Endothelial cell of umbilical vein (primary cell): ENCODE results near the gene AP4S1. TPM values are rescaled to one million over a fixed set of nuclear protein-coding genes. Genes with fewer than 3 reads are reported as not detected.

Experiments
- BruUV-seq: library from RNA; stranded (reverse); fragments of 400-500 nt; replicated peaks from 2 replicates; lab custom pipeline; 2021; lab: Mats Ljungman, UMichigan
- CTCF ChIA-PET: fragments of 300-600, 350-600 bp; sonication (Branson Sonifier 250); formaldehyde crosslinking; loops from one replicate; lab custom pipeline; 2021; ENCODE audit warnings: antibody characterized with exemption, inconsistent platforms; lab: Charles Lee
- POLR2A ChIA-PET: fragments of 300-600, 350-600 bp; sonication (Branson Sonifier 250); formaldehyde crosslinking; loops from one replicate; lab custom pipeline; 2021; ENCODE audit warnings: antibody characterized with exemption, inconsistent platforms; lab: Charles Lee
- DNase-seq: peaks from one replicate; pipeline ENCODE4 v3.0.0-alpha.2; 2011; ENCODE audit warnings: low read depth, low spot score
- FAIRE-seq: peaks from 2 replicates; lab custom pipeline; 2011; peaks lifted over from hg19 to GRCh38; lab: Jason Lieb, UNC
- H2AFZ ChIP-seq: 2 replicates; pipeline ENCODE4 v1.6.0; 2012; ENCODE audit warnings: low read depth, low read length, control low read depth, inconsistent platforms
- H3K27ac ChIP-seq: 2 replicates; pipeline ENCODE4 v1.5.1; 2011; ENCODE audit warnings: low read depth, mild to moderate bottlenecking, control low read depth, low read length, moderate library complexity; ENCODE audit not compliant: insufficient read depth
- H3K27me3 ChIP-seq, 2 experiments: 2 replicates each; pipeline versions ENCODE4 v1.6.0 to v1.6.1; 2011; ENCODE audit warnings: low read length in 2 of 2, mixed read lengths in 1 of 2; ENCODE audit not compliant: control insufficient read depth in 2 of 2, insufficient read depth in 2 of 2
- H3K36me3 ChIP-seq, 2 experiments: 2 replicates in 1 of 2; 3 replicates in 1 of 2; pipeline ENCODE4 v1.5.1; 2011; ENCODE audit warnings: low read length in 2 of 2, mild to moderate bottlenecking in 1 of 2, moderate library complexity in 1 of 2; ENCODE audit not compliant: control insufficient read depth in 2 of 2, insufficient read depth in 2 of 2; ENCODE audit errors: extremely low read depth in 1 of 2
- H3K4me1 ChIP-seq: 3 replicates; pipeline ENCODE4 v1.5.1; 2011; ENCODE audit warnings: mild to moderate bottlenecking, low read length; ENCODE audit not compliant: control insufficient read depth, insufficient read depth; ENCODE audit errors: extremely low read depth
- H3K4me2 ChIP-seq: 2 replicates; pipeline ENCODE4 v1.6.1; 2011; ENCODE audit warnings: low read length, control low read depth, mixed read lengths; ENCODE audit not compliant: insufficient read depth
- H3K4me3 ChIP-seq, 3 experiments: fragments of 200-600 bp in 1 of 3; sonication (generic), shearing (Covaris generic) in 1 of 3; replicated peaks in 1 of 3; 2 replicates each; pipeline ENCODE4 v1.5.1; 2011 to 2016; ENCODE audit warnings: control low read depth in 3 of 3, low read length in 3 of 3, mild to moderate bottlenecking in 2 of 3, inconsistent platforms in 1 of 3, low read depth in 1 of 3, moderate library complexity in 1 of 3; ENCODE audit not compliant: insufficient read depth in 1 of 3
- H3K79me2 ChIP-seq: 2 replicates; pipeline ENCODE4 v1.6.0; 2012; ENCODE audit warnings: low read length, inconsistent platforms; ENCODE audit not compliant: control insufficient read depth, insufficient read depth
- H3K9ac ChIP-seq: replicated peaks from 2 replicates; pipeline ENCODE3; 2011; ENCODE audit warnings: low read length, control low read depth; ENCODE audit not compliant: insufficient read depth; ENCODE audit errors: extremely low read depth
- H3K9me1 ChIP-seq: replicated peaks from 3 replicates; pipeline ENCODE4 v1.6.0; 2011; ENCODE audit warnings: mild to moderate bottlenecking, low read length; ENCODE audit not compliant: control insufficient read depth, insufficient read depth; ENCODE audit errors: extremely low read depth
- H3K9me3 ChIP-seq: replicated peaks from 2 replicates; pipeline ENCODE4 v1.5.1; 2012; ENCODE audit warnings: low read length, inconsistent platforms; ENCODE audit not compliant: control insufficient read depth, insufficient read depth
- H4K20me1 ChIP-seq: replicated peaks from 2 replicates; pipeline ENCODE3; 2011; ENCODE audit warnings: mild to moderate bottlenecking, low read length; ENCODE audit not compliant: control insufficient read depth, insufficient read depth; ENCODE audit errors: extremely low read depth
- EZH2 ChIP-seq: IDR thresholded peaks from 2 replicates; pipeline ENCODE4 v1.6.1; 2012; ENCODE audit warnings: borderline replicate concordance, low read depth, mild to moderate bottlenecking, moderate library complexity, low read length, inconsistent platforms; ENCODE audit not compliant: severe bottlenecking
- FOS ChIP-seq: IDR thresholded peaks from 2 replicates; pipeline ENCODE4 v1.6.1; 2011; ENCODE audit warnings: mild to moderate bottlenecking, low read length, moderate library complexity, borderline replicate concordance; ENCODE audit not compliant: insufficient read depth
- GATA2 ChIP-seq: IDR thresholded peaks from 2 replicates; pipeline ENCODE4 v1.7.0; 2011; ENCODE audit warnings: low read depth, mild to moderate bottlenecking, moderate library complexity, mixed read lengths, low read length; ENCODE audit not compliant: insufficient read length, insufficient read depth
- JUN ChIP-seq: IDR thresholded peaks from 2 replicates; pipeline ENCODE4 v1.6.1; 2011; ENCODE audit warnings: borderline replicate concordance, low read depth; ENCODE audit not compliant: insufficient read length, insufficient read depth
- MAX ChIP-seq: IDR thresholded peaks from 2 replicates; pipeline ENCODE4 v1.6.1; 2011; ENCODE audit not compliant: insufficient read depth, insufficient read length
- MYC ChIP-seq: IDR thresholded peaks from one replicate; pipeline ENCODE4 v1.6.1; 2011; ENCODE audit warnings: mild to moderate bottlenecking, low read depth, low read length
- POLR2A ChIP-seq: IDR thresholded peaks from 2 replicates; pipeline ENCODE4 v1.6.1; 2012; ENCODE audit warnings: low read depth, mild to moderate bottlenecking, control low read depth, low read length
- POLR2AphosphoS5 ChIP-seq: IDR thresholded peaks from 2 replicates; pipeline ENCODE4 v1.6.1; 2012; ENCODE audit warnings: low read depth, mild to moderate bottlenecking, control low read depth, low read length, moderate library complexity; ENCODE audit not compliant: insufficient read depth
- dilution Hi-C: fragments of 300-500 bp; cut with MboI; formaldehyde crosslinking; loops from one replicate; pipeline ENCODE4 v1.15.0; 2019; ENCODE audit warnings: low sequenced_read_pairs; ENCODE audit not compliant: extremely low pct_ligation_motif_present
- intact Hi-C: fragments of 100-400 bp; cut with micrococcal nuclease; formaldehyde crosslinking; loops from one replicate; pipeline ENCODE4 v1.10.0; 2022
- polyA plus RNA-seq, 4 experiments: library from polyadenylated mRNA; depleted of rRNA in 3 of 4; stranded (reverse) in 3 of 4; unstranded in 1 of 4; fragments of >200 nt; gene quantifications; 2 replicates each; pipeline versions ENCODE4 v1.2.1 to v1.2.3, GENCODE V29; 2011 to 2012; ENCODE audit warnings: missing spikeins in 1 of 4
- total RNA-seq: library from RNA; stranded (reverse); gene quantifications from 2 replicates; pipeline ENCODE4 v1.2.3, GENCODE V29; 2021
- TF ChIP-seq, protein P1 (sequence below), 2 donors: IDR thresholded peaks; 1 replicate in 1 of 2; 2 replicates in 1 of 2; pipeline ENCODE4 v1.5.1; 2011; ENCODE audit warnings: low read length in 2 of 2, mild to moderate bottlenecking in 2 of 2, moderate library complexity in 2 of 2, control low read depth in 1 of 2, inconsistent platforms in 1 of 2, low read depth in 1 of 2; ENCODE audit not compliant: insufficient read depth in 1 of 2; ENCODE audit errors: extremely low read depth in 1 of 2

Gene AP4S1
- total and polyA plus RNA-seq, 2 donors (not counting 3 experiments of a cell fraction or from before 2014, with no cell fraction given) = 2.8 to 7.2 TPM

DNA sequence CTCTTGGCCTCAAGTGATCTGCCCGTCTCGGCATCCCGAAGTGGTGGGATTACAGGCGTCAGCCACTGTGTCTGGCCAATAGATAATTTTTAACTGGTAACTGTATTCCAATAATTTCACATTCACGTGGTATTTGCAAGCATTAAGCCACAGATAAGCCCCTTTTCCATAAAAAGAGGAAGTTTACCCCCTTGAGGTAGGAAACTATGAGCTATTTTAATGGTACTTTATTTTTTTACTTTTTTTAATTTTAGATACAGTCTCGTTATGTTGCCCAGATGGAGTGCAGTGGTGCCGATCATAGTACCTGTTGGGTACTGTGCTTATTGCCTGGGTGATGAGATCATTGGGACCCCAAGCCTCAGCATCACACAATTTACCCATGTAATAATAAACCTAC, 42.9 kb upstream of the AP4S1 start:
- Histone ChIP-seq H3K27me3 (no peaks in the 10 kb centered on the region), H4K20me1 (peaks cover 15% of the 10 kb centered on the region), H3K9me3 (no peaks in the 10 kb centered on the region), H3K4me1 (no peaks in the 10 kb centered on the region), H3K4me2 (no peak overlapping the region), H3K27ac (no peak overlapping the region), H3K9me1 (no peaks in the 10 kb centered on the region), H3K9ac (no peak overlapping the region), H3K79me2 (peaks cover 68% of the 10 kb centered on the region), H2AFZ (no peak overlapping the region), H3K36me3 (no peaks in the 10 kb centered on the region), H3K4me3 (no peak overlapping the region)
- DNase-seq (no peak), FAIRE-seq (no peak)
- ChIA-PET POLR2A (no interaction called here), CTCF (interaction anchor here (1.2 to 1.6 kb wide), 3 partner anchors 9 to 94 kb away, joined by 3 read pairs; no protein-coding TSS in a partner anchor)
- dilution Hi-C loops = no loop called here
- TF ChIP-seq POLR2A (no peak), JUN (no peak), POLR2AphosphoS5 (no peak), MYC (no peak), GATA2 (no peak), FOS (no peak), EZH2 (no peak), MAX (no peak)
- TF ChIP-seq, protein P1, sequence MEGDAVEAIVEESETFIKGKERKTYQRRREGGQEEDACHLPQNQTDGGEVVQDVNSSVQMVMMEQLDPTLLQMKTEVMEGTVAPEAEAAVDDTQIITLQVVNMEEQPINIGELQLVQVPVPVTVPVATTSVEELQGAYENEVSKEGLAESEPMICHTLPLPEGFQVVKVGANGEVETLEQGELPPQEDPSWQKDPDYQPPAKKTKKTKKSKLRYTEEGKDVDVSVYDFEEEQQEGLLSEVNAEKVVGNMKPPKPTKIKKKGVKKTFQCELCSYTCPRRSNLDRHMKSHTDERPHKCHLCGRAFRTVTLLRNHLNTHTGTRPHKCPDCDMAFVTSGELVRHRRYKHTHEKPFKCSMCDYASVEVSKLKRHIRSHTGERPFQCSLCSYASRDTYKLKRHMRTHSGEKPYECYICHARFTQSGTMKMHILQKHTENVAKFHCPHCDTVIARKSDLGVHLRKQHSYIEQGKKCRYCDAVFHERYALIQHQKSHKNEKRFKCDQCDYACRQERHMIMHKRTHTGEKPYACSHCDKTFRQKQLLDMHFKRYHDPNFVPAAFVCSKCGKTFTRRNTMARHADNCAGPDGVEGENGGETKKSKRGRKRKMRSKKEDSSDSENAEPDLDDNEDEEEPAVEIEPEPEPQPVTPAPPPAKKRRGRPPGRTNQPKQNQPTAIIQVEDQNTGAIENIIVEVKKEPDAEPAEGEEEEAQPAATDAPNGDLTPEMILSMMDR (IDR thresholded peaks at IDR 0.05; ENCODE audit: extremely low read depth in 1 of 2, insufficient read depth in 1 of 2, low read depth in 1 of 2, low read length in 2 of 2) = no peak
- BruUV-seq = no TSS peak
- intact Hi-C loops = loop anchor here (5.0 kb wide), 1 partner anchor 45 kb away; the partner anchor contains the start of genes AP4S1 and STRN3
